Measurements from ENCODE around the gene RPS13.
"Not testable (repeated sequence)": the region's sequence is repeated elsewhere in the genome, so short reads cannot be mapped to it uniquely, and the experiment has no call there.

Gene RPS13

DNA sequence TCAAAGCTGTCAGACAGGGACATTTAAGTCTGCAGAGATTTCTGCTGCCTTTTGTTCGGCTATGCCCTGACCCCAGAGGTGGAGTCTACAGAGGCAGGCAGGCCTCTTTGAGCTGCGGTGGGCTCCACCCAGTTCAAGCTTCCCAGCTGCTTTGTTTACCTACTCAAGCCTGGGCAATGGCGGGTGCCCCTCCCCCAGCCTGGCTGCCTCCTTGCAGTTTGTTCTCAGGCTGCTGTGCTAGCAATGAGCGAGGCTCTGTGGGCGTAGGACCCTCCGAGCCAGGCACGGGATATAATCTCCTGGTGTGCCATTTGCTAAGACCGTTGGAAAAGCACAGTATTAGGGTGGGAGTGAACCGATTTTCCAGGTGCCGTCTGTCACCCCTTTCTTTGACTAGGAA is 43.4 kb downstream of the RPS13 start:
- DNase-seq = not testable (repeated sequence)

- no peak for DNase-seq
These were observed 50.9 kb downstream of the RPS13 start for GRCh38 chr11:17026487-17027082.

DNA sequence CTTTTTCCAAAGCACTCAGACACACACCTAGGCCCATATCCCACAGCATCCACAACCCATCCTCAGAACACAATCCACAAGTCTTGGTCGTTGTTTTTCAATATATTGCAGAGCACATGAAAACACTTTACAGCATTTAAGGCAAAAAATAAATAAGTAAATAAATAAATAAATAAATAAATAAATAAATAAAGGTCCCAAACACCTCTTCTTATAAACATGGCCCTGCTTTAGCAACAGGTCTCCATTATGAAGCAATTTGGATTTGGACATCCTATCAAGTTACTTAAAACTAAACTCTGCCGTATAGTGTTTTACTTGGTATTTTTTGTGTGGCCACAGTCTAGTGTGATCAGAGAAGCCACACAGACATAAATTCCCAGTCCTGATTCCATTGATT is 52.5 kb downstream of the RPS13 start:
- DNase-seq = no peak

Data from activated CD8-positive, alpha-beta memory T cell treated with anti-CD3 and anti-CD28 coated beads, Interleukin-2, amount 50 U/mL, for 48 hours (primary cell).